ENCODE data around the gene HELZ2.

The HELZ2 gene

DNA sequence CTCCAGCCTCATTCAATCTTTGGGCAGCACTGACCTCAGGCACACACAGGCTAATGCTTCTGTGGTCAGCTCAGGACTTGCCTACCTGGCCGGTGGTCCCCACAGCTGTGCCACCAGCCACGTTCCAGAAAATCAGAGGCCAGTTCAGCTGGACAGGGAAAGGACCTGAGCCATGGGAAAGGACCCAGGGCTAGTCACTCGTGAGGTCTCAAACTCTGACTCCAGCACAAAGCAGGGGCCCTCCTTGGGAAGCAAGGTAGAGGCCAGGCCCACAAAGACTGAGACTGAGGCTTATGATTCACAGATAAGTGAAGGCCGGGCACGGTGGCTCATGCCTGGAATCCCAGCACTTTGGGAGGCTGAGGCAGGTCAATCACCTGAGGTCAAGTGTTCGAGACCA is 22.4 kb upstream of the HELZ2 start:
- DNase-seq, result no peak

- DNase-seq, result no peak
These were observed 21.5 kb upstream of the HELZ2 start for GRCh38 chr20:63595416-63596127.

- no peak for DNase-seq
These were observed 20.1 kb upstream of the HELZ2 start for GRCh38 chr20:63594043-63594561.

DNA sequence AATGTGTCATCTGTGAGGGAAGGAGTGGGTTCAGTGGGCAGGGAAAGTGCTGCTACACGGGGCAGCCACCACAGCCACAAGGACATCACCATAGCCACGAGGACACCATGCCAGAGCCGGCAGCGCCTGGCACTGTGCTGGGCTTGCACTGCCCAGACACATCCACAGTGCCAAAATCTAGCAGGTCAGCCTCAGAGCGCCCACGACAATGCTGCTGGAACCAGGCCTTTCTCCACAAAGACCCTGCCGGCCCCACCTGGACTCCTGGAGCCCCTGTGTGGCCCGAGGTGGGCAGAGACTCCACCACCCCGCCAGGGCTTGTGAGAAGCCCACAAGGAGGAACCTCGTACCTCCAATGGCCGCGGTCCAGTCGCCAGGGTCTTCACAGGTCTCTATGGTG is 18.6 kb upstream of the HELZ2 start:
- no peak for DNase-seq

DNA sequence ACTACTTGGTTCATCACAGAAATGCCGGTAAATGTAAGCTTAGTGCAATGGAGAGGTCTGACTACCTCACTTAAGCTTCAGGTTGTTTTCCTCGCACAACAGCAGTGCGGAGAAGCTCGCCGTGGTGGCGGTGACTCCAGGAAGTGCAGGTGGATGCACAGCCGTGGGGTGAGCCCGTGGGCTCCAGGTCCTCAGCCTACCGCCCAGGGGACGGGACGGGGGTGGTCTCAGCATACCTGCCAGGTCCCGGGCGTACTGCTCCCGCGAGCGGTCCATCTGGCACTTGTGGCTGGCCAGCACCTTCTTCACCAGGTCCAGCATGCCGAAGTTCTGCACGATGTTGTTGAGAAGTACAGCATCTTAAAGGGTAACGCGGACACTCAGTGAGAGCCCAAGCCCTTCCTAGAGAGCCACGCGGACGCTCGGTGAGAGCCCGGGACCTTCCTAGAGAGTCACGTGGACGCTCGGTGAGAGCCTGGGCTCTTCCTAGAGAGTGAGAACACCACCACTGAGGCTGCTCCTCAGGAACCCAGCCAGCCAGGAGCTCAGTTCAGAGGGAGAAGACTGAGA is 17.8 kb upstream of the HELZ2 start:
- DNase-seq, result no peak

DNA sequence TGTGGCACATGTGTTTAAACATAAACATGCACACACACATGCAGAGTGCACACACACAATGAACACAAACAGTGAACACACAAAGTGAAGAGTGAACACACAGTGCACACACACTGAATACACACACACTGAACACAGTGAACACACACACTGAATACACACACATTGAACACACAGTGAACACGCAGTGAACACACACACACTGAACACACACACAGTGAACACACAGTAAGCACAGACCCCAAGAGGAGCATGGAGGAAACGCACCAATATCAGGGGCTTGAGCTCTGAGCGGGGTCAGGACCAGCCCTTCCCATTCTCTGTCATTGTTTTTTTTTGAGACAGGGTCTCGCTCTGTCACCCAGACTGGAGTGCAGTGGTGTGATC is 17.1 kb upstream of the HELZ2 start:
- no peak for DNase-seq

- no peak for DNase-seq
These were observed 16.4 kb upstream of the HELZ2 start for GRCh38 chr20:63590218-63591146.

DNA sequence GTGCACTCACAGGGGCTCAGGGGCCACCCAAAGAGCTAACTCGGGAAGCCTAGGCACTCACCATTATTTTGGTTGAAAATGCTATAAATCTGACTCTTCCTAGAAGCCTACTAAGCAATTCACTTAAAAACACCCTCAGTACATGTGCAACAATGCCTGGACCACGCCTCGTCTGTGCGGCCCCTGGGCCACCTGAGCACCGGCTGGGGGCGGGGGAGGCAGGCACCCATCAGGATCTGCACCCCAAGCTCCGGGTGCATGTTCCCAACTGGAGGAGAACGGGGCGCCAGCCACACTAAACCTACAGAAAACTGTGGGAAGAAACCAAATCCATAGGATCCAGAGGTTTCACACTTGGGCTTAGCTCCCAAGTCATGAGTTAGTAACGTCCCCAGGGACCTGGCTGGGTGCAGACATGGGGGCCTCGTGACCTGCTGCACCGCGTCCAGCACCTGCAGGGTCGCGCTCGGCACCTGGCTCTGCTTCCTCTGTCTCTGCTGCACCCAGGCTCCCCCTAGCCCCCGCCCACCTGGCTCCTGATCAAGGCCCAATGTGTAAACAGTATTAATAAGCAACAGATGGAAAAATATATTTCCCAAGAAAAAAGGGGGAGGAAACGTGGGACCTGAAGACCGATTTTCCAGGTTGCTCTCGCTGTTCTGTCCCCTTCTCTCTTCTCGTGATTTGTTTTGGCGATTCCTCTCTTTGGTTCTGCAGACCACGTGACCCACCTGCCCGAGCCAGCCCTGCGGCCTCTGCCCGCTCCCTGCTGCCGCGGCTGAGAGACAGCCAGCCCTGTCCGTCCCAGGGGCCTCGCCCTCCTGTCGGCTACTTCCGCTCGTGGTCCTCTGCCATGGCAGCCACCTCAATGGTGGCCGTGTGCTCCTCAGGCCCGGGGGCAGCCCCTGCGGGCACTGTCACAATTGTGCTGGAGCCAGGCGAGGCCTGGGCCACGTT is 15.5 kb upstream of the HELZ2 start:
- DNase-seq, result no peak

DNA sequence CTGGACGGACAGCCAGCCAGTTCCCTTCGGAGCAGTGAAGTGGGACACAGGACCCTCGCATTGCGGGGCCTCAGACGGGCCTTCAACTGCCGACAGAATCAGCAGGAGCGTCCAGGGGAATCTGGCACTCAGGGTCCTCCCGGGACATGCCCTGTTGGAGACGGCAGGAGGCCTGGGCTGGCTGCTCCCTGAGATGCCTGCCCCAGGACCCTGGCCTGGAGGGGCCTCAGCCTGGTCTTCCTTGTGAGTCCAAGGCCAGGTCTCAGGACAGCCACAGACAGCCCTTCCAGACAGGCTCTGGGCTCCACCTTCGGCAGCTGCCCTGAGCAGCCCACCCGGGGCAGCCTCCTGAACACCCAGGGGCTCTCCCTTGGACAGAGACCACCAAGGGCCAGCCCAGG is 14.6 kb upstream of the HELZ2 start:
- DNase-seq, result no peak

- no peak for DNase-seq
These were observed 13.9 kb upstream of the HELZ2 start for GRCh38 chr20:63587776-63588591.

GRCh38 chr20:63587256-63587655 is 13.2 kb upstream of the HELZ2 start:
- no peak for DNase-seq

DNA sequence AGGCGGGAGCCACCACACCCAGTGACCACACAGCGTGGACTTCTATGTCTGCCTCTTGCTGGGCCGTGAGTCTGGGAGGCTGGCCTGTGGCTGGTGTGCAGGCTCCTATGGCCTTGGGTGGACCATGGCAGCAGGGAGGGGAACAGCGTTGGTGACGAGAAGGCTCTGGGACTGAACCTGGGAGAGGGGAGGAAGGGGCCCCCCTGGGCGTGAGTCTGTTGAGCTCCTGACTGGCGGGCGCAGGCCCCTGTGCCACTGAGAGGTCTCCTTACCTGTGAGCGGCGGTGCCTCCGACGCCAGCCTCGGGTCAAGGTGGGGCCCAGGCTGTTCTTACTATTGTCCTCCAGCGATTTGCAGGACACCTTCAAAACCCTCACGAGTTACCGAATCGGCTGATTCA is 12.8 kb upstream of the HELZ2 start:
- no peak for DNase-seq

DNA sequence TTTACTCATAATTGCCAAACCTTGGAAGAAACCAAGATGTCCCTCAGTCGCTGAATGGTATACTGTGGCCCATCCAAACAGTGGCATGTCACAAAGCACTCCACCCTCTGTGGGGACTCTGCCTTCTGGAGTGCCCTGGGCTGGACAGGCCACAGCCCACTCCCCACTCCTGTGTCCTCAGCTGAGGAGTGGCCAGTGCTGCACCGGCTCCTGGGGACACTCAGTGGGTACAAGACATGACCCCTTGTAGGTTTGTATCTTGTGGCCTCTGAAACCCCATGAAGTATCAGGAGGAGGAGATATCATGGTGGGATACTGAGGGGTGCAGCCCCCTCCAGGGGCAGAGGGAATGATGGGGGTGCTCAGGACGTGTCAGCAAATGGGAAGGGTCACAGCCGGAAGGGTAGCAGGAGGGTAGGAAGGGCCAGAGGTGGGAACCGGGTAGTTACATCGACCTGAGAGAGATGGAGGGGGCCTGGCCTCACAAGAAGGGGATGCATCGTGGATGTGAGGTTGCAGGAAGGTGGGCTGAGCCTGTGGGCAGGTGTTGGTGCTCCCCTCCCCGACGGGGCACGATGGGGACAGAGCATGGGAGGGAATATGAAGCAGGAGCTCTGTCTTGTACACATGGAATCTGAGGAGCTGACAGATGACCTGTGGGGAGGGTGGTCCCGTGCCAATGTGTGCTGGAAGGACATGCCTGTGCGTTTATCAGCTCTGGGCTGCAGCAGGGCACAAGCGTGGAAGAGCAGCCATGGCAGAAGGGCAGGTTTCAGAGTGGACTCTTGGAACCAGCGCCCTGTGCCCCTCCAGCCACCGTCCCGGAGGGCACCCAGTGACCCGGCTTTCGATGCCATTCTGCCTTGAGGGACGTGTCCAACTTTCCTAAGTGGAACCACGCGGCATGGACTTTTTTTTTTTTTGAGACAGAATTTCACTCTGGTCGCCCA is 11.9 kb upstream of the HELZ2 start:
- DNase-seq, result no peak

DNA sequence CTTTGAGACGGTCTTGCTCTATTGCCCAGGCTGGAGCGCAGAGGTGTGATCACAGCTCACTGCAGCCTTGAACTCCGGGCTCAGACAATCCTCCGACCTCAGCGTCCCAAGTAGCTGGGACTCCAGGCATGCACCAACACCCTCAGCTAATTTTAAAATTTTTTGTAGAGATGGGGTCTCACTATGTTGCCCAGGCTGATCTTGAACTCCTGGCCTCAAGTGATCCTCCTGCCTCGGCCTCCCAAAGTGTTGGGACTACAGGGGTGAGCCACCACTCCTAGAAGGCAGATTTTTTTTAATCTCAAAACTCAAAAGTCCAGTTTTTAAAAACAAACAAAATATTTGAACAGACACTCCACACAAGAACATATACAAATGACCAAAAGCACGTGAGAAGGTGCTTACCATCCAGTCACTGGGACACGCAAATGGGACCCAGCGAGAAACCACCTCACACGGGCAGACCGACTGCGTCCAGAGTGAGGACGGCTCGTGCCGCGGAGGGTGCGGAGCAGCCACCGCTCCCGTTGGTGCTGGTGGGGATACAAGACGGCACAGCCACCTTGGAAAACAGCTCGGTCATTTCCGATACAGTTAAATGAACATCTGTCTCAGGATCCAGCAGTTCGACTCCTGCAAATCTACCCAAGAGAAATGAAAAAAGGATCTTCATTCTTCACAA is 8.5 kb upstream of the HELZ2 start:
- DNase-seq, result no peak

DNA sequence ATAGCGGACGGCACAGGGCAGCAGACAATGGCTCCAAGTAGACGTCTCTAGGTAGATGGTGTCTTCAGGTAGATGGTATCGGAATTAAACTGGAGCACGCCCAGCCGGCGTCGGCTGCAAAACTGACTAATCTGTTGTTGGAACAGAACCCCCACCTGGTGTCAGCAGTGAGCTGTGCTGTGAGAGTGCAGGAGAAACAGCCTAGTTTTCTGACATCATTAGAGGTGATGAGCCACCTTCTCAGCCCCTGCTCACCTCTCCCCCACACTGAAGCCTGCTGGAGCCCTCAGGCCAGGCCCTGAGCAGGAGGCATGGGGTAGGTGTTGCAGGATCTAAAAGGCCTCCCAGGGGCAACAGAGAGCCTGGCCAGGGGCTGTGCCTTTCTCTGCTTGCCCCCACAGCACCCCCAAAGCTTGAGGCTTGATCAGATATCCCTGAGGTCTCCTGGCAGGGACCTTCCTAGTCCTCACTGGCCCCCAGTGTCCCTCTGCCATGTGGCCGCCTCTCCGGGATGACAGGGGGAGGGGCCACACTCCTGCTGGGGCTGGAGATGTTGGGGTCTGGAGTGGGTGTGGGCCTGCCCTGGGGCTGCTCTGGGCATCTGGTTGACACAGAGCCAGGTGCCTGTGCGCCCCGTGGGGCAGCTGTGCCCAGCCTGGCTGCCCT is 6.9 kb upstream of the HELZ2 start:
- no peak for DNase-seq

- no peak for DNase-seq
These were observed 5.1 kb upstream of the HELZ2 start for GRCh38 chr20:63579017-63579694.

DNA sequence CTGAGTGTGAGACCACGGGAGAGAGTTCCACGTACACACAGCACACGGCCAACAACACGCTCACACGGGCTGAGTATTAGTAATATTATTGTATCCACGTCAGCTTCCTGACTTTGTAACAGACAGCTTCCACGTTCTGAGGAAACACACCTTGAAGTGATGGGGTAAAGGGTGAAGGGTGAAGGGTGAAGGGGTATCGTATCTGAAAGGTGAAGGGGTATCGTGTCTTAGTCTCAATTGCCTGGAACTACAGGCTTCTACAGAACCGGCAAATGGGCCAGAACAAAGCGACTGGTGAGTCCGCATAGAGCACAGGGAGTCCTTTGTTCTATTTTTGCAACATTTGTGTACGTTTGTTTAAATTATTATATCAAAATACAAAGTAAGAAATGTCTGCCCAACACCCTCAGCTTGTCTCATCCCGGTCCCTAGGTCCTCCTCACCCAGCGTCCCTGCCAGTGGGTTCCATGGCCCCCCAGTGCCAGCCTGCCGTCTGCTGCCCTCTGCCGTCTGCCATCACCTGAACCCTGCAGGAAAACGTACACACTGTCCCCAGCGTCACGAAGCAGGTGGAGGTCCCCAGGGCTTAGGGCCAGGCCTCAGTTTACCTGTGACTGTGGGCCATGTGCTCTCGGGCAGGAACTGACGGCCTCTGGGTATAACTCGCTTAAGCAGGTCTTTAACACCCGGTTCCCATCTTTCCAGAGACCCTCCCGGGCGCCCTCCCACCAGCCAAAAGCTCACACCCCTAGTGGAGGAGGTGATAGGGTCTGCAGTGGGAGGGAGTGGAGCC is 4.4 kb upstream of the HELZ2 start:
- no peak for DNase-seq

All from NCI-H2107 (cell line).